Kidney epithelial cell (primary cell): Measurements from ENCODE around the gene FAM171A1. TPM values are rescaled to one million over a fixed set of nuclear protein-coding genes. Genes with fewer than 3 reads are reported as not detected.
"Not testable (repeated sequence)": the region's sequence is repeated elsewhere in the genome, so short reads cannot be mapped to it uniquely, and the experiment has no call there.

Source experiments
- DNase-seq: peaks from one replicate; pipeline ENCODE4 v3.0.0-alpha.2; 2010; ENCODE audit warnings: low read depth
- H3K27me3 ChIP-seq: 2 replicates; pipeline ENCODE4 v1.6.0; 2011; ENCODE audit warnings: low read length; ENCODE audit not compliant: control insufficient read depth, insufficient read depth
- H3K36me3 ChIP-seq: 2 replicates; pipeline ENCODE4 v1.5.1; 2011; ENCODE audit warnings: low read length; ENCODE audit not compliant: control insufficient read depth, insufficient read depth
- H3K4me3 ChIP-seq: 2 replicates; pipeline ENCODE4 v1.5.1; 2011; ENCODE audit warnings: low read depth, mild to moderate bottlenecking, control low read depth, low read length
- total RNA-seq: library from RNA; depleted of rRNA; stranded (reverse); fragments of >200 nt; gene quantifications from 2 replicates; pipeline ENCODE4 v1.2.3, GENCODE V29; 2015
- TF ChIP-seq, protein P1 (sequence below): IDR thresholded peaks from 2 replicates; pipeline ENCODE4 v1.5.1; 2011; ENCODE audit warnings: mild to moderate bottlenecking, moderate library complexity, low read length, control low read depth, inconsistent platforms; ENCODE audit not compliant: insufficient read depth, poor library complexity, severe bottlenecking

The FAM171A1 gene
- total RNA-seq, 1 donor from 2014 or later, result 34.0 TPM

DNA sequence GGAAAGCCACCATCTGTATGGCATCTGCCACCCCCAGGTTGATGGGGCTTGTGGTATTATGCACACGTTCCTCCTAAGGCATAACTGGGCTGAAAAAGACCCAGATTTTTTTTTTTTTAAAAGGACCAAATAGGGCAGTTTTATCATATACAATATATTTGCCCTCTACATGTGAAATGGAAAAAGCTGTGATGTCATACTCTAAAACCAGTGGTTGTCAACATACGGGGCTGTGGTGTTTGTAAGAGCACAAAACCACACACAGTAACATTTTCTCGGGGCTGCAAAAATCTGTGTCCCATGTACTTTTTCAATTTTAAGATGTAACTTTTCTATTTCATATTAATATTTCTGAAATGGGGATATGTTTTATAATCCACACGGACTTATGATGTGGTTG is 34.9 kb downstream of the FAM171A1 start:
- DNase-seq, result no peak
- Histone ChIP-seq H3K4me3 (no peak overlapping the region), H3K27me3 (no peaks in the 10 kb centered on the region), H3K36me3 (no peaks in the 10 kb centered on the region)
- TF ChIP-seq, protein P1, sequence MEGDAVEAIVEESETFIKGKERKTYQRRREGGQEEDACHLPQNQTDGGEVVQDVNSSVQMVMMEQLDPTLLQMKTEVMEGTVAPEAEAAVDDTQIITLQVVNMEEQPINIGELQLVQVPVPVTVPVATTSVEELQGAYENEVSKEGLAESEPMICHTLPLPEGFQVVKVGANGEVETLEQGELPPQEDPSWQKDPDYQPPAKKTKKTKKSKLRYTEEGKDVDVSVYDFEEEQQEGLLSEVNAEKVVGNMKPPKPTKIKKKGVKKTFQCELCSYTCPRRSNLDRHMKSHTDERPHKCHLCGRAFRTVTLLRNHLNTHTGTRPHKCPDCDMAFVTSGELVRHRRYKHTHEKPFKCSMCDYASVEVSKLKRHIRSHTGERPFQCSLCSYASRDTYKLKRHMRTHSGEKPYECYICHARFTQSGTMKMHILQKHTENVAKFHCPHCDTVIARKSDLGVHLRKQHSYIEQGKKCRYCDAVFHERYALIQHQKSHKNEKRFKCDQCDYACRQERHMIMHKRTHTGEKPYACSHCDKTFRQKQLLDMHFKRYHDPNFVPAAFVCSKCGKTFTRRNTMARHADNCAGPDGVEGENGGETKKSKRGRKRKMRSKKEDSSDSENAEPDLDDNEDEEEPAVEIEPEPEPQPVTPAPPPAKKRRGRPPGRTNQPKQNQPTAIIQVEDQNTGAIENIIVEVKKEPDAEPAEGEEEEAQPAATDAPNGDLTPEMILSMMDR, result no peak

DNA sequence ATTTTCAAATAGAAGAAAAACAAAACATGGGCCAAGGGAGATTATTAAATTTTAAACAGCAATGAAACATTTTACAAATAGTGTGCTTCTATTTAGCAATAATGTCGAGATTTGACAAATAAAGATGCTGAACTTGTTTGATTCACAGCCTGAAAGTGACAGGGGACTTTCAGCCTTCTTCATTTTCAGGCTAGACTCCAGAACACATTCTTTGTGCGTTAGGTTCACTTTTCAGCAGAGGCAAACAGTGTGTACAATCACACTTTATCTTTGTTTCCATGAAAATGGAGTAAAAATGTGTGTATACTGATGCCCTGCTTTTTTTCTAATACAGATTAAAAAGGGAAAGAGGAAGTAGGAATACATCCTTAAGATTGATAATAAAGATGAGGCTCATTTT is 35.6 kb downstream of the FAM171A1 start:
- DNase-seq, result no peak
- TF ChIP-seq, protein P1, result no peak
- Histone ChIP-seq H3K27me3 (no peaks in the 10 kb centered on the region), H3K36me3 (no peaks in the 10 kb centered on the region), H3K4me3 (no peak overlapping the region)

DNA sequence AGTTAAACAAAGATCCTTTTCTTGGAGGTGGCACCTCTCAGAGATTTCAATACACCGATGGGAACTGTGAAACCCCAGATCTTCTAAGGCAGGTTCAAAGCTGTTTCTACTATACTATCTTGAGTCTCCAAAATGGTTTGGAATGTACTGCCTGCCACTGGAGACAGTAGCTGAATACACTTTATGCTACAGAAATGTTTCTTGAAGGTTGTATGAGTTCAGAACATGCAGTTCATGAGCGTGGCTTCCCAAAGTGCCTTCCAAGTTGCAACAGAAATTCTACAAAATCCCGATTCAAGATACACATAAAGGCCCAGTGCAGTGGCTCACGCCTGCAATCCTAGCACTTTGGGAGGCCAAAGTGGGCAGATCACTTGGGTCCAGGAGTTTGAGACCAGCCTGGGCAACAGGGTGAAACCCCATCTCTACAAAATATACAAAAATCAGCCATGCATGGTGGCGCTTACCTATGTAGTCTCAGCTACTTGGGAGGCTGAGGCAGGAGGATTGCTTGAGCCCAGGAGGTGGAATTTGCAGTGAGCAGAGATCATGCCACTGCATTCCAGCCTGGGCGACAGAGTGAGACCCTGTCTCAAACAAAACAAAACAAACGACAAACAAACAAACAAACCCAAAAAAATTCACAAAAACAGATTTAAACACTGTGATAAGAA is 36.3 kb downstream of the FAM171A1 start:
- H3K27me3 ChIP-seq, result no peaks in the 10 kb centered on the region
- H3K36me3 ChIP-seq, result no peaks in the 10 kb centered on the region
- TF ChIP-seq, protein P1, result no peak
- DNase-seq, result no peak
- no peak overlapping the region for H3K4me3 ChIP-seq

DNA sequence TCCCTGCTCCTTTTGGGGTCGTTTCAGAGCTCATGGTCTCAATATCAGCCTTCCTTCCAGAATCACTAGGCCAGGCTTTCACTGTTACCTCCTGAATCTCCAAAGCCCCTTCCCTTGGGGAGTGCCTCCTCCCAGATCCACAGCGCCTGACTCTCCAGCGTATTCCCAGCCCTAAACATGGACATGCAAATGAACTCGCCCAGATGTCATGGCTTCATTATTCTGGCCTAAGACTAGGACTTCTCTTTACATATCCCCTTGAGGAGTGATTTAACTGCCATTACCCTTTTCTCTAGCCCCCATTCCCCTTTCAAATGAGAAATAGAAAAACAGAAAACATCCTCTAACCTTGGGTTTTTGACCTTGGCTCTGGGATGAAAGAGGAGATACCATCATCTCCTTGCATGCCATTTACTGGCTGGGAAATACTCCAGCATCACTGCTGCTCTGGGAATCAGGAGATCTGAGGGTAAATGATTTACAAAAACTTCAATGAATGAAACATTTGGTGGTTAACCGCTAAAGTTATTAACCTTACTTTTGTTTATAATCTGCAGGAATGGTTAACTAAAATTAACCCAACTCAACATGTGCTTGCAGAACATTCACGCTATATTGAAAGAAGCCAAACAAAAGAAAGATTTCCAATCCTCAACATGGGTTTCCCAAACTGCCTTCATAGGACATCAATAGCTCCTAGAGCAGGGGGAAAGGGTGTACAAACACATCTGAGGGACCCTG is 37.0 kb downstream of the FAM171A1 start:
- TF ChIP-seq, protein P1, result no peak
- peak; percentile 82 for DNase-seq

DNA sequence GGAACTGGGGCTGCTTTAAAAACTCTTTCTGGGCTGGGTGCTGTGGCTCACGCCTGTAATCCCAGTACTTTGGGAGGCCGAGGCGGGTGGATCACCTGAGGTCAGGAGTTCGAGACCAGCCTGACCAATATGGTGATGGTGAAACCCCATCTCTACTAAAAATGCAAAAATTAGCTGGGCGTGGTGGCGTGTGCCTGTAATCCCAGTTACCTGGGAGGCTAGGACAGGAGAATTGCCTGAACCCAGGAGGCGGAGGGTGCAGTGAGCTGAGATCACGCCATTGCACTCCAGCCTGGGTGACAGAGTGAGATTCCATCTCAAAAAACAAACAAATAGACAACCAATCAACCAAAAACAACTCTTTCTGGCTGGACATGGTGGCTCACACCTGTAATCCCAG is 37.9 kb downstream of the FAM171A1 start:
- H3K4me3 ChIP-seq, H3K27me3 ChIP-seq, DNase-seq, H3K36me3 ChIP-seq: not testable (repeated sequence)

More for the DNA sequence above, 37.0 kb downstream of the FAM171A1 start:
- Histone ChIP-seq H3K4me3 (no peak overlapping the region), H3K36me3 (no peaks in the 10 kb centered on the region), H3K27me3 (no peaks in the 10 kb centered on the region)

- TF ChIP-seq, protein P1, result no peak
- H3K27me3 ChIP-seq, result no peaks in the 10 kb centered on the region
- no peak for DNase-seq
Measured at GRCh38 chr10:15331461-15331860, 39.6 kb downstream of the FAM171A1 start.

More at GRCh38 chr10:15331461-15331860, 39.6 kb downstream of the FAM171A1 start:
- no peaks in the 10 kb centered on the region for H3K36me3 ChIP-seq
- no peak overlapping the region for H3K4me3 ChIP-seq
